Measurements from ENCODE around the gene DLK2. TPM values are rescaled to one million over a fixed set of nuclear protein-coding genes. Genes with fewer than 3 reads are reported as not detected.

Gene DLK2
- total RNA-seq, 1 experiment from 2014 or later, result 1.4 TPM

- ATAC-seq (no peak; the same call in 1 of the 2 replicates), DNase-seq (no peak)
- no TSS peak for BruUV-seq (replicated peaks)
- Histone ChIP-seq H3K4me2 (ENCODE audit: low read length) (peak overlapping the region; percentile 49), H3K79me2 (ENCODE audit: low read length) (no peaks in the 10 kb centered on the region), H3F3A (ENCODE audit: low read length, unreplicated experiment) (no peaks in the 10 kb centered on the region), H3K9ac (ENCODE audit: low read length) (no peak overlapping the region), H4K20me1 (ENCODE audit: low read length) (no peaks in the 10 kb centered on the region), H3K27me3 (ENCODE audit: low read length) (no peaks in the 10 kb centered on the region), H3K4me3 (ENCODE audit: low read length) (no peak overlapping the region), H3K36me3 (ENCODE audit: low read depth, low read length) (0 out of 2 replicates have a peak, but pooled peaks cover 7% of the 10 kb centered on the region), H3K4me1 (ENCODE audit: insufficient read depth, low read length) (peaks cover 19% of the 10 kb centered on the region), H3K27ac (ENCODE audit: low read length) (peak overlapping the region; percentile 23), H3K9me2 (replicated peaks; ENCODE audit: low read length) (no peaks in the 10 kb centered on the region), H2AFZ (ENCODE audit: low read length) (no peak overlapping the region), H3K9me3 (ENCODE audit: low read length) (no peaks in the 10 kb centered on the region)
- intact Hi-C loops (cut with micrococcal nuclease), result no loop called here
- ChIA-PET POLR2A (ENCODE audit: unreplicated experiment) (no interaction called here), CTCF (no interaction called here)
- TF ChIP-seq EZH2phosphoT487 (IDR thresholded peaks at IDR 0.05; ENCODE audit: borderline replicate concordance, low read length) (no peak), CTCF (conservative IDR thresholded peaks at IDR 0.05; ENCODE audit: low read depth, low read length) (no peak), EZH2 (IDR thresholded peaks at IDR 0.05; ENCODE audit: low read length, unreplicated experiment) (no peak)
These were observed 19.5 kb downstream of the DLK2 start for GRCh38 chr6:43435682-43436437.

GRCh38 chr6:43434943-43435342 lies 20.4 kb downstream of the DLK2 start:
- TF ChIP-seq CTCF (conservative IDR thresholded peaks at IDR 0.05; ENCODE audit: low read depth, low read length), result no peak
- TF ChIP-seq EZH2phosphoT487 (IDR thresholded peaks at IDR 0.05; ENCODE audit: borderline replicate concordance, low read length), result no peak
- TF ChIP-seq EZH2 (IDR thresholded peaks at IDR 0.05; ENCODE audit: low read length, unreplicated experiment), result no peak
- POLR2A ChIA-PET (ENCODE audit: unreplicated experiment), result no interaction called here
- Histone ChIP-seq H3K27me3 (ENCODE audit: low read length) (no peaks in the 10 kb centered on the region), H3K4me1 (ENCODE audit: insufficient read depth, low read length) (peaks cover 19% of the 10 kb centered on the region), H3F3A (ENCODE audit: low read length, unreplicated experiment) (no peaks in the 10 kb centered on the region), H3K9ac (ENCODE audit: low read length) (no peak overlapping the region), H3K9me3 (ENCODE audit: low read length) (no peaks in the 10 kb centered on the region), H2AFZ (ENCODE audit: low read length) (no peak overlapping the region), H3K4me2 (ENCODE audit: low read length) (no peak overlapping the region), H3K36me3 (ENCODE audit: low read depth, low read length) (0 out of 2 replicates have a peak, but pooled peaks cover 7% of the 10 kb centered on the region), H3K4me3 (ENCODE audit: low read length) (no peak overlapping the region), H3K9me2 (replicated peaks; ENCODE audit: low read length) (no peaks in the 10 kb centered on the region), H3K79me2 (ENCODE audit: low read length) (peaks cover 6% of the 10 kb centered on the region; the same call in 1 of the 2 replicates), H4K20me1 (ENCODE audit: low read length) (no peaks in the 10 kb centered on the region), H3K27ac (ENCODE audit: low read length) (no peak overlapping the region)
- no TSS peak for BruUV-seq (replicated peaks)
- ATAC-seq (no peak), DNase-seq (no peak)
- intact Hi-C loops (cut with micrococcal nuclease), result no loop called here
- CTCF ChIA-PET, result no interaction called here

Data from PC-3 (cell line).